Breast epithelium (tissue), 4 donors: ENCODE data around the gene ADRM1. TPM values are rescaled to one million over a fixed set of nuclear protein-coding genes. Genes with fewer than 3 reads are reported as not detected.

Experiments
- DNase-seq, 2 donors: peaks; one replicate each; pipeline ENCODE4 v3.0.0-alpha.2; 2019; ENCODE audit warnings: low spot score in 2 of 2
- H3K27ac ChIP-seq, 2 donors: fragments of 200-600 bp; sonication (generic) in 1 of 2; one replicate each; pipeline ENCODE4 v1.5.1; 2016 to 2019; ENCODE audit warnings: mild to moderate bottlenecking in 1 of 2
- H3K27me3 ChIP-seq, 2 donors: fragments of 200-600 bp; sonication (generic) in 1 of 2; one replicate each; pipeline versions ENCODE4 v1.5.1 to v1.6.0; 2017 to 2019; ENCODE audit warnings: control low read depth in 1 of 2, mild to moderate bottlenecking in 1 of 2
- H3K36me3 ChIP-seq: fragments of 200-600 bp; one replicate; pipeline ENCODE4 v1.5.1; 2019
- H3K4me1 ChIP-seq, 2 donors: fragments of 200-600 bp; sonication (generic); one replicate each; pipeline ENCODE4 v1.5.1; 2016 to 2019; ENCODE audit warnings: control low read depth in 1 of 2
- H3K4me3 ChIP-seq, 3 donors: fragments of 200-600 bp; sonication (generic); 1 replicate in 2 of 3; 2 replicates in 1 of 3; pipeline ENCODE4 v1.5.1; 2016 to 2019; ENCODE audit warnings: mild to moderate bottlenecking in 3 of 3, moderate library complexity in 2 of 3
- H3K9me3 ChIP-seq, 2 donors: fragments of 200-600 bp; sonication (generic) in 1 of 2; one replicate each; pipeline ENCODE4 v1.5.1; 2016 to 2019; ENCODE audit warnings: control low read depth in 1 of 2
- CTCF ChIP-seq, 3 donors: fragments of 450-650 bp; IDR thresholded peaks; one replicate each; pipeline ENCODE4 v1.5.1; 2016 to 2017; ENCODE audit warnings: antibody characterized with exemption in 3 of 3, mild to moderate bottlenecking in 3 of 3, moderate library complexity in 3 of 3
- POLR2A ChIP-seq: fragments of 450-650 bp; IDR thresholded peaks from one replicate; pipeline ENCODE4 v1.6.1; 2016; ENCODE audit warnings: antibody characterized with exemption, mild to moderate bottlenecking, moderate library complexity
- POLR2AphosphoS5 ChIP-seq, 3 donors: sonication (generic); formaldehyde crosslinking; IDR thresholded peaks; one replicate each; pipeline ENCODE4 v1.6.1; 2017; ENCODE audit warnings: antibody characterized with exemption in 3 of 3
- intact Hi-C: fragments of 100-400 bp; cut with DNase I; formaldehyde crosslinking; loops from one replicate; pipeline ENCODE4 v1.15.1; 2023; ENCODE audit warnings: low total_unique reads
- total RNA-seq, 3 donors: library from RNA; depleted of rRNA; stranded (reverse); fragments of >200 nt; gene quantifications; one replicate each; pipeline ENCODE4 v1.1.0, GENCODE V29; 2016

ADRM1 gene
- total RNA-seq, 3 donors from 2014 or later, result 80.2 to 131 (median 105) TPM

- H3K27me3 ChIP-seq, result no peaks in the 10 kb centered on the region
- no peak for DNase-seq
- intact Hi-C loops, result no loop called here
- no peak for TF ChIP-seq POLR2AphosphoS5 (IDR thresholded peaks at IDR 0.05)
- TF ChIP-seq POLR2A, result no peak
- no peak for TF ChIP-seq CTCF (IDR thresholded peaks at IDR 0.05)
- no peak overlapping the region for H3K27ac ChIP-seq
- H3K4me1 ChIP-seq, result no peaks in the 10 kb centered on the region
- H3K36me3 ChIP-seq, result no peaks in the 10 kb centered on the region
- H3K4me3 ChIP-seq, result no peak overlapping the region
- no peaks in the 10 kb centered on the region for H3K9me3 ChIP-seq
These were observed 32.7 kb downstream of the ADRM1 start for GRCh38 chr20:62335532-62335931.

GRCh38 chr20:62336329-62336728, 33.5 kb downstream of the ADRM1 start:
- TF ChIP-seq POLR2AphosphoS5 (IDR thresholded peaks at IDR 0.05), result no peak
- no peak for TF ChIP-seq CTCF (IDR thresholded peaks at IDR 0.05)
- TF ChIP-seq POLR2A, result no peak
- Histone ChIP-seq H3K27me3 (no peaks in the 10 kb centered on the region), H3K4me3 (no peak overlapping the region), H3K9me3 (no peaks in the 10 kb centered on the region), H3K4me1 (no peaks in the 10 kb centered on the region), H3K36me3 (no peaks in the 10 kb centered on the region), H3K27ac (no peak overlapping the region)
- no peak for DNase-seq
- intact Hi-C loops, result no loop called here

- H3K4me1 ChIP-seq, result no peaks in the 10 kb centered on the region
- H3K27me3 ChIP-seq, result no peaks in the 10 kb centered on the region
- TF ChIP-seq POLR2AphosphoS5 (IDR thresholded peaks at IDR 0.05) (no peak), CTCF (IDR thresholded peaks at IDR 0.05) (no peak), POLR2A (no peak)
- no peak overlapping the region for H3K4me3 ChIP-seq
- H3K27ac ChIP-seq, result no peak overlapping the region
- H3K36me3 ChIP-seq, result no peaks in the 10 kb centered on the region
- intact Hi-C loops, result no loop called here
- H3K9me3 ChIP-seq, result no peaks in the 10 kb centered on the region
- DNase-seq, result no peak
These were observed 34.2 kb downstream of the ADRM1 start for GRCh38 chr20:62336775-62337557.

GRCh38 chr20:62337558-62338293, 34.9 kb downstream of the ADRM1 start:
- no peak for TF ChIP-seq POLR2A
- TF ChIP-seq POLR2AphosphoS5 (IDR thresholded peaks at IDR 0.05), result no peak
- TF ChIP-seq CTCF (IDR thresholded peaks at IDR 0.05), result no peak
- Histone ChIP-seq H3K36me3 (no peaks in the 10 kb centered on the region), H3K27ac (no peak overlapping the region)

GRCh38 chr20:62338294-62338620, 35.5 kb downstream of the ADRM1 start:
- no peak overlapping the region for H3K27ac ChIP-seq
- DNase-seq, result no peak

More at GRCh38 chr20:62337558-62338293, 34.9 kb downstream of the ADRM1 start:
- H3K4me3 ChIP-seq, result no peak overlapping the region
- no peak for DNase-seq
- H3K9me3 ChIP-seq, result no peaks in the 10 kb centered on the region
- intact Hi-C loops, result no loop called here
- no peaks in the 10 kb centered on the region for H3K4me1 ChIP-seq
- no peaks in the 10 kb centered on the region for H3K27me3 ChIP-seq

More at GRCh38 chr20:62338294-62338620, 35.5 kb downstream of the ADRM1 start:
- H3K27me3 ChIP-seq, result no peaks in the 10 kb centered on the region
- no peaks in the 10 kb centered on the region for H3K36me3 ChIP-seq
- no peak for TF ChIP-seq POLR2A
- no peak for TF ChIP-seq POLR2AphosphoS5 (IDR thresholded peaks at IDR 0.05)
- TF ChIP-seq CTCF (IDR thresholded peaks at IDR 0.05), result no peak
- no peak overlapping the region for H3K4me3 ChIP-seq
- no peaks in the 10 kb centered on the region for H3K9me3 ChIP-seq
- intact Hi-C loops, result no loop called here
- H3K4me1 ChIP-seq, result no peaks in the 10 kb centered on the region
